ENCODE results near the gene PLEKHA7. TPM values are rescaled to one million over a fixed set of nuclear protein-coding genes. Genes with fewer than 3 reads are reported as not detected.

The PLEKHA7 gene
- total RNA-seq, 1 donor from 2014 or later = 25.3 TPM

GRCh38 chr11:16859651-16860050, 154.6 kb downstream of the PLEKHA7 start:
- TF ChIP-seq CTCF (IDR thresholded peaks at IDR 0.05; ENCODE audit: insufficient read depth, low read length, poor library complexity, severe bottlenecking) = no peak
- Histone ChIP-seq H3K27me3 (ENCODE audit: control insufficient read depth, insufficient read depth, low read length) (no peaks in the 10 kb centered on the region), H3K4me3 (ENCODE audit: low read depth, low read length) (no peak overlapping the region), H3K36me3 (ENCODE audit: control insufficient read depth, insufficient read depth, low read length) (no peaks in the 10 kb centered on the region)
- DNase-seq (ENCODE audit: low read depth) = no peak

- no peak overlapping the region for H3K4me3 ChIP-seq (ENCODE audit: low read depth, low read length)
- H3K27me3 ChIP-seq (ENCODE audit: control insufficient read depth, insufficient read depth, low read length) = no peaks in the 10 kb centered on the region
- no peak for TF ChIP-seq CTCF (IDR thresholded peaks at IDR 0.05; ENCODE audit: insufficient read depth, low read length, poor library complexity, severe bottlenecking)
- DNase-seq (ENCODE audit: low read depth) = no peak
- no peaks in the 10 kb centered on the region for H3K36me3 ChIP-seq (ENCODE audit: control insufficient read depth, insufficient read depth, low read length)
Measured at GRCh38 chr11:16857186-16857585, 157.0 kb downstream of the PLEKHA7 start.

GRCh38 chr11:16856022-16856471, 158.2 kb downstream of the PLEKHA7 start:
- Histone ChIP-seq H3K36me3 (ENCODE audit: control insufficient read depth, insufficient read depth, low read length) (no peaks in the 10 kb centered on the region), H3K27me3 (ENCODE audit: control insufficient read depth, insufficient read depth, low read length) (no peaks in the 10 kb centered on the region), H3K4me3 (ENCODE audit: low read depth, low read length) (no peak overlapping the region)
- DNase-seq (ENCODE audit: low read depth) = no peak
- TF ChIP-seq CTCF (IDR thresholded peaks at IDR 0.05; ENCODE audit: insufficient read depth, low read length, poor library complexity, severe bottlenecking) = no peak

- DNase-seq (ENCODE audit: low read depth) = no peak
- Histone ChIP-seq H3K36me3 (ENCODE audit: control insufficient read depth, insufficient read depth, low read length) (no peaks in the 10 kb centered on the region), H3K4me3 (ENCODE audit: low read depth, low read length) (no peak overlapping the region), H3K27me3 (ENCODE audit: control insufficient read depth, insufficient read depth, low read length) (no peaks in the 10 kb centered on the region)
- no peak for TF ChIP-seq CTCF (IDR thresholded peaks at IDR 0.05; ENCODE audit: insufficient read depth, low read length, poor library complexity, severe bottlenecking)
Measured at GRCh38 chr11:16854979-16855378, 159.2 kb downstream of the PLEKHA7 start.

GRCh38 chr11:16853859-16854258, 160.4 kb downstream of the PLEKHA7 start:
- no peak overlapping the region for H3K4me3 ChIP-seq (ENCODE audit: low read depth, low read length)
- no peak for DNase-seq (ENCODE audit: low read depth)
- no peaks in the 10 kb centered on the region for H3K27me3 ChIP-seq (ENCODE audit: control insufficient read depth, insufficient read depth, low read length)
- H3K36me3 ChIP-seq (ENCODE audit: control insufficient read depth, insufficient read depth, low read length) = no peaks in the 10 kb centered on the region
- TF ChIP-seq CTCF (IDR thresholded peaks at IDR 0.05; ENCODE audit: insufficient read depth, low read length, poor library complexity, severe bottlenecking) = no peak

- Histone ChIP-seq H3K36me3 (ENCODE audit: control insufficient read depth, insufficient read depth, low read length) (no peaks in the 10 kb centered on the region), H3K4me3 (ENCODE audit: low read depth, low read length) (no peak overlapping the region), H3K27me3 (ENCODE audit: control insufficient read depth, insufficient read depth, low read length) (no peaks in the 10 kb centered on the region)
- DNase-seq (ENCODE audit: low read depth) = no peak
- no peak for TF ChIP-seq CTCF (IDR thresholded peaks at IDR 0.05; ENCODE audit: insufficient read depth, low read length, poor library complexity, severe bottlenecking)
Measured at GRCh38 chr11:16853266-16853665, 160.9 kb downstream of the PLEKHA7 start.
